Colonic mucosa (tissue), 4 donors: ENCODE results near the gene FAAH. TPM values are rescaled to one million over a fixed set of nuclear protein-coding genes. Genes with fewer than 3 reads are reported as not detected.
"Not testable (repeated sequence)": the region's sequence is repeated elsewhere in the genome, so short reads cannot be mapped to it uniquely, and the experiment has no call there.

Experiments used
- DNase-seq: peaks from one replicate; pipeline ENCODE4 v3.0.0-alpha.2; 2020
- H3K27ac ChIP-seq: fragments of 200-600 bp; one replicate; pipeline ENCODE4 v1.8.0; 2021
- H3K27me3 ChIP-seq: fragments of 200-600 bp; one replicate; pipeline ENCODE4 v1.8.0; 2021
- H3K36me3 ChIP-seq: fragments of 200-600 bp; one replicate; pipeline ENCODE4 v1.8.0; 2021
- H3K4me1 ChIP-seq: fragments of 200-600 bp; one replicate; pipeline ENCODE4 v1.8.0; 2021; ENCODE audit warnings: mild to moderate bottlenecking
- H3K4me3 ChIP-seq: fragments of 200-600 bp; one replicate; pipeline ENCODE4 v1.8.0; 2021
- H3K9ac ChIP-seq, 2 donors: one replicate each; pipeline ENCODE4 v1.7.0; 2013; ENCODE audit warnings: control low read depth in 2 of 2, low read depth in 2 of 2, low read length in 2 of 2
- H3K9me3 ChIP-seq: fragments of 200-600 bp; one replicate; pipeline ENCODE4 v1.8.0; 2021
- CTCF ChIP-seq: fragments of 200-600 bp; IDR thresholded peaks from one replicate; pipeline ENCODE4 v1.8.0; 2022; ENCODE audit warnings: antibody characterized with exemption, mild to moderate bottlenecking
- intact Hi-C: fragments of 100-400 bp; cut with DNase I; formaldehyde crosslinking; loops from one replicate; pipeline ENCODE4 v1.14.1; 2022
- total RNA-seq, 2 donors: library from RNA; stranded (reverse); fragmentation: NEBNext Ultra II Directional in 1 of 2; extraction: Animal tissue kit (Norgen Biotek cat#: 25700) in 1 of 2; gene quantifications; one replicate each; pipeline ENCODE4 v1.2.1, GENCODE V29; 2021
- donor health status: healthy.
- donor health status: DM: no; HTN: no; CAD: no.
- donor health status: DM: no; HTN: no; CAD: no.

The FAAH gene
- 100 to 1,000 TPM in 1 of 2 donors, 10 to 100 TPM in 1; 70.0 to 117 TPM for total RNA-seq

- H3K27me3 ChIP-seq = no peaks in the 10 kb centered on the region
- intact Hi-C loops = no loop called here
- H3K27ac ChIP-seq = peak within 1 kb of the TSS; percentile 69
- peaks cover 8% of the 10 kb centered on the region for H3K4me1 ChIP-seq
- no peak for TF ChIP-seq CTCF
- H3K9ac ChIP-seq = peak within 1 kb of the TSS; percentile 44 to 61
- no peaks in the 10 kb centered on the region for H3K9me3 ChIP-seq
- H3K4me3 ChIP-seq = peak within 1 kb of the TSS; percentile 55
- no peaks in the 10 kb centered on the region for H3K36me3 ChIP-seq
- peak; percentile 88 for DNase-seq
Observed at GRCh38 chr1:46394108-46394871, at the start of gene FAAH. Gene FAAH (plus strand): TSS chr1:46394317. CDS start chr1:46394349, 32 bp downstream.

- no peak for TF ChIP-seq CTCF
- Histone ChIP-seq H3K9me3 (no peaks in the 10 kb centered on the region), H3K36me3 (peaks cover 5% of the 10 kb centered on the region), H3K4me1 (peaks cover 2% of the 10 kb centered on the region), H3K4me3 (no peak overlapping the region), H3K27ac (no peak overlapping the region), H3K9ac (no peak overlapping the region), H3K27me3 (no peaks in the 10 kb centered on the region)
- intact Hi-C loops = loop anchor here (10.0 kb wide), 1 partner anchor 100 kb away; the partner anchor contains the start of gene RAD54L
- DNase-seq = no peak
Observed at GRCh38 chr1:46344481-46344880, 49.6 kb upstream of the FAAH start.

- no peak for TF ChIP-seq CTCF
- Histone ChIP-seq H3K9ac (no peak overlapping the region), H3K27me3 (no peaks in the 10 kb centered on the region), H3K36me3 (peaks cover 5% of the 10 kb centered on the region), H3K27ac (no peak overlapping the region), H3K9me3 (no peaks in the 10 kb centered on the region), H3K4me1 (no peaks in the 10 kb centered on the region), H3K4me3 (no peak overlapping the region)
- intact Hi-C loops = loop anchor here (10.0 kb wide), 1 partner anchor 100 kb away; the partner anchor contains the start of gene RAD54L
- DNase-seq = no peak
Observed at GRCh38 chr1:46345281-46345680, 48.8 kb upstream of the FAAH start.

- Histone ChIP-seq H3K4me3 (no peak overlapping the region), H3K27ac (no peak overlapping the region), H3K27me3 (no peaks in the 10 kb centered on the region), H3K4me1 (no peaks in the 10 kb centered on the region), H3K9ac (no peak overlapping the region), H3K36me3 (peaks cover 8% of the 10 kb centered on the region), H3K9me3 (no peaks in the 10 kb centered on the region)
- no peak for TF ChIP-seq CTCF
- intact Hi-C loops = no loop called here
- no peak for DNase-seq
Observed at GRCh38 chr1:46352363-46352762, 41.8 kb upstream of the FAAH start.

GRCh38 chr1:46355920-46356319, 38.2 kb upstream of the FAAH start:
- H3K27me3 ChIP-seq, H3K9me3 ChIP-seq, H3K4me1 ChIP-seq, intact Hi-C loops, H3K4me3 ChIP-seq, H3K27ac ChIP-seq, DNase-seq, H3K36me3 ChIP-seq, H3K9ac ChIP-seq: not testable (repeated sequence)

GRCh38 chr1:46362158-46362557, 32.0 kb upstream of the FAAH start:
- no peak overlapping the region for H3K27ac ChIP-seq
- no peaks in the 10 kb centered on the region for H3K4me1 ChIP-seq
- H3K36me3 ChIP-seq = peaks cover 8% of the 10 kb centered on the region
- no peak for TF ChIP-seq CTCF
- H3K4me3 ChIP-seq = no peak overlapping the region
- DNase-seq = no peak
- H3K9ac ChIP-seq = no peak overlapping the region
- no peaks in the 10 kb centered on the region for H3K9me3 ChIP-seq
- no peaks in the 10 kb centered on the region for H3K27me3 ChIP-seq
- intact Hi-C loops = no loop called here
